GM10248 (cell line): ENCODE measurements around the gene PRAMEF7.
"Not testable (repeated sequence)": the region's sequence is repeated elsewhere in the genome, so short reads cannot be mapped to it uniquely, and the experiment has no call there.

Experiments
- CTCF ChIA-PET: fragments of 300-600 bp; sonication (Branson Sonifier 250); formaldehyde crosslinking; extraction: SDS; loops from one replicate; lab custom pipeline; 2021; ENCODE audit warnings: antibody characterized with exemption; lab: Yijun Ruan, JAX
- POLR2A ChIA-PET: fragments of 350-650 bp; sonication (Branson Sonifier 250); formaldehyde crosslinking; extraction: SDS; loops from one replicate; lab custom pipeline; 2020; ENCODE audit warnings: antibody characterized with exemption; lab: Yijun Ruan, JAX
- DNase-seq: peaks from one replicate; pipeline ENCODE4 v3.0.0; 2012; ENCODE audit errors: extremely low spot score

PRAMEF7 gene

DNA sequence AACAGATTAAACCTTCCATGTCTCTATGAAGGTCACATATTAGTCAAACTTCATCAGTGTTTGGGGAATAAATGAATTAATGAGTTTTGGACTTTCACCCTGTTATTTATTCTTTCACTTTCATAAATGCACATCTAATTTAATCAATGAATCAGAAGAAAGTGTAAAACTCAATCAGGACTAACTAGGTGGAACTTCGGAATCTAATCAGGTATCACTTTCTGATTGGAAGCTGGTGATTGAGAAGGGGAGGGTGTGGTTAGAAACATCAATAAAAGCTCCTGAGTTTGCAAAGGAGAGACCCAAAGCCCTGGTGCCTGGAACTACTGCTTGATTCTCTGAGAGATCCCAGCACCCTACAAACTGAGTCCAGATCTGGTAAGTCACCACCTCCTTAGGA is at the start of gene PRAMEF7:
Gene PRAMEF7 (plus strand): TSS at position 301 of the 400 bp plus-strand sequence. CDS start 1,083 bp downstream, outside the sequence.
- DNase-seq, CTCF ChIA-PET, POLR2A ChIA-PET: not testable (repeated sequence)

DNA sequence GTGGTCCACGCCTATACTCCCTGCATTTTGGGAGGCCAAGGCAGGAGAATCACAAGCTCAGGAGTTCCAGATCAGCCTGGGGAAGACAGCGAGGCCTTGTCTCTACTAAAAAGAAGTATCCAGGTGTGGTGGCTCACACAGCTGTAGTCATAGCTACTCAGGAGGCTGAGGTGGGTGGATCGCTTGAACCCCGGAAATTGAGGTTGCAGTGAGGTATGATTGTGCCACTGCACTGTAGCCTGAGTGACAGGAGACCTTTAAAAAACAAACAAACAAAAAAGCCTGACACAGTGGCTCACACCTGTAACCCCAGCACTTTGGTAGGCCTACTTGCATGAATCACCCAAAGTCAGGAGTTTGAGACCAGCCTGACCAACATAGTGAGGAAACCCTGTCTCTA is 38.0 kb upstream of the PRAMEF7 start:
- DNase-seq, CTCF ChIA-PET, POLR2A ChIA-PET: not testable (repeated sequence)

DNA sequence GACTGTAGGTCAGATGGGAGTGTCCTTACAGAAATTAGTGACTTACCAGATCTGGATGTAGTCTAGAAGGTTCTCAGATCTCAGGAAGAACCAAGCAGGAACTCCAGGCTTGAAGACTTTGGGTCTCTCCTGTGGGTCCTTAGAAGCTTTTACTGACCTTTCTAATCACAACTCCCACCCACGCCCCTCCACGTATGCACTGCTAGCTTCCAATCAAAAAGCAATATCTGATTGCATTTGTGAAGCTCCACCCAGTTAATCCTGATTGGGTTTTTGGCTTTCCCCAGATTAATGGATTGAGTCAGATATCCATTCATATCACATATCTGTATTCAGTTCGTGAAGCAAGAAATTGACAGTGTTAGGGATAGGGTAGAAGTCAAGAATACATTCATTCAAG is 30.3 kb upstream of the PRAMEF7 start, which contains the start of gene PRAMEF4:
Gene PRAMEF4 (minus strand): TSS at position 101 of the 400 bp plus-strand sequence. CDS start 2,807 bp downstream, outside the sequence.
- POLR2A ChIA-PET, DNase-seq, CTCF ChIA-PET: not testable (repeated sequence)

DNA sequence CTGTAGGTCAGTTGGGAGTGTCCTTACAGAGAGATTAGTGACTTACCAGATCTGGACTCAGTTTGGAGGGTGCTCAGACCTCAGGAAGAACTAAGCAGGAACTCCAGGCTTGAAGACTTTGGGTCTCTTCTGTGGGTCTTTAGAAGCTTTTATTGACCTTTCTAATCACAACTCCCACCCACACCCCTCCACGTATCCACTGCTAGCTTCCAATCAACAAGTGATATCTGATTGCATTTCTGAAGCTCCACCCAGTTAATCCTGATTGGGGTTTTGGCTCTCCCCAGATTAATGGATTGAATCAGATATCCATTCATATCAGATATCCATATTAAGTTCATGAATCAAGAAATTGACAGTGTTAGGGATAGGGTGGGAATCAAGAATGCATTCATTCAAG is 18.2 kb upstream of the PRAMEF7 start, which contains the start of gene PRAMEF10:
Gene PRAMEF10 (minus strand): TSS at position 101 of the 400 bp plus-strand sequence. CDS start 2,423 bp downstream, outside the sequence.
- DNase-seq, CTCF ChIA-PET, POLR2A ChIA-PET: not testable (repeated sequence)

DNA sequence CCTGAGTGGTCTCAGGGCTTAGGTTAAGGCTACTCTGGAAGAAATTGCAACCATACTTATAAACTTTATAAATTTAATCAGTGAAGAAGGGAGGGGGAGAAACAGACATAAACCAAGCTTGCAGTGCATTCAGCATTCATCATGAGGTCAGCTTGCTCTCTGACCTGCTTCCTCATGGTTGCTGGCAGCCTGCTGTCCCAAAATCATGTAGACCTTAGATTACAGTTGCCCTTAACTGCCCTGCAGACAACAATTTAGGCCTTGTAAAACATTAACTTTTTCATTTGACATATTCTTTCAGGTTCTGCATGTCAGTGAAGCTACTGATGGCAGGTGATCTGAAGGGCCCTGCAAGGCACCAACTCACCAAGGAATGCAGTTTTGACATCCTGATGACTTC is 17.2 kb upstream of the PRAMEF7 start:
- DNase-seq, POLR2A ChIA-PET, CTCF ChIA-PET: not testable (repeated sequence)

DNA sequence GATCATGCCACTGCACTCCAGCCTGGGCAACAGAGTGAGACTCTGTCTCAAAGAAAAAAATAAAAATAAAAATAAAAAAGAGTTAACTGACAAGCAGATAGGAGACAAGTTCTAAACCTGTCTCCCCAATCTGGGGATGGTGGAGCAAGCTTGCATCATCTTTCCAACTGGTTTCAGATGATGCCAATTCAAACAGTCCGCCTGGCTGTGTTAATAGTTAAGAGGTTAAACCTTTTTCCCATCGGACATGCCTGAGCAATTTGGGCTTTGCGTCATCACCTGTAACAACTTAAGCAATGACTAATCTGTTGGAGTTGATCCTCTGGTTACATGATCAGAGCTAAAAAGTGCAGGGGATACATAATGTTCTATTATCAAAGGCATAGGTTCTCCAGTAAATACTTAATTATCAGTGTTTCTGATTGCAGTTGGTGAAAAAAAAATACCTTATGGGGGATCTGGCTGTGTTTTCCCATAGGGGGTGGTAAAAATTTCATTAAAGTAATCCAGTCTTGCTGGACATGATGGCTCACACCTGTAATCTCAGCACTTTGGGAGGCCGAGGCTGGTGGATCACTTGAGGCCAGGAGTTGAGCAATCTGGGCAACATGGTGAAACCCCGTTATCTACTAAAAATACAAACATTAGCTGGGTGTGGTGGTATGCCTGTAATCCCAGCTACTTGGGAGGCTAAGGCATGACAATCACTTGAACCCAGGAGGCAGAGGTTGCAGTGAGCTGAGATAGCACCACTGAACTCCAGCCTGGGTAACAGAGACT is 12.4 kb upstream of the PRAMEF7 start:
- DNase-seq, POLR2A ChIA-PET, CTCF ChIA-PET: not testable (repeated sequence)

DNA sequence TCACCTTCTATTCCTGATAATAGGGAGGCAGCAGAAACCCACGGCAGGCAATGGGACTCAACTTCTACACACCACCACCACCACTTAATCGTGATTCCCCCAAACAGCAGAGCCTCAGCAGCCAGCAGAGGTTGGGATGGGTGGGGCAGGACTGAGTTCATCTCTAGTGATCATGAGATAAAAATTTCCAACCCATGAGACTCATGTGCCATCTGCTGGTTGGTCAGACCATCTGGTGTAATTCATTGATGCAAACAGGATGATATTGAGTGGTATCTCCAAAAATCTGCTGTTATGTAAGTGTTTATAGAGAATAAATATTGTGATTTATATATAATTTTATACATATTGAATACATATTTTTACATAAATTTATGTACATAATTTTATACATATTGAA is 5.3 kb downstream of the PRAMEF7 start:
- POLR2A ChIA-PET, DNase-seq, CTCF ChIA-PET: not testable (repeated sequence)

DNA sequence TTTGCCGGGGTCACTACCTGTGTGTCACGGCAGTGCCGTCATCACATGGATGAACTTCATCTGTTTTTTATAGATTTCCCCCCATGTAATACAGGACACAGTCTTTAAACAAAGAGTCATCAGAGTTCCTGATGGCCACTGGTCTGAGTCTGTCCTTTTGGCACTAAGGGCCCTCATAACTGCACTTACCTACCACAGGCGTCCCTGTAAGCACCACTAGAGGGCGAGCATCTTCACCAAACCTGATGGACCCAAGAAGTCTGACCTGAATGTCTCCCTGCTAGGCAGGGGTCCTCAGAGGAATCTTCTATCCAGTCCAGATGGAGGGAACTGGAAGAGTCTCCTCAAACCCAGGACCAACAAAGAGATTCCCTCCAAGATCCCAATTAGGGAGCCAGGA is 8.0 kb downstream of the PRAMEF7 start:
- CTCF ChIA-PET, POLR2A ChIA-PET, DNase-seq: not testable (repeated sequence)

DNA sequence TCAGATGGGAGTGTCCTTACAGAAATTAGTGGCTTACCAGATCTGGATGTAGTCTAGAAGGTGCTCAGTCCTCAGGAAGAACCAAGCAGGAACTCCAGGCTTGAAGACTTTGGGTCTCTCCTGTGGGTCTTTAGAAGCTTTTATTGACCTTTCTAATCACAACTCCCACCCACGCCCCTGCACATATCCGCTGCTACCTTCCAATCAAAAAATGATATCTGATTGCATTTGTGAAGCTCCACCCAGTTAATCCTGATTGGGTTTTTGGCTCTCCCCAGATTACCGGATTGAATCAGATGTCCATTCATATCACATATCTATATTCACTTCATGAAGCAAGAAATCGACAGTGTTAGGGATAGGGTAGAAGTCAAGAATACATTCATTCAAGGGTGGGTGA is 31.1 kb downstream of the PRAMEF7 start, which contains the start of gene PRAMEF6:
Gene PRAMEF6 (minus strand): TSS at position 101 of the 400 bp plus-strand sequence. CDS start 5,062 bp downstream, outside the sequence.
- POLR2A ChIA-PET, CTCF ChIA-PET, DNase-seq: not testable (repeated sequence)
